Epithelial cell of alveolus of lung (primary cell): ENCODE data around the gene GRSF1. TPM values are rescaled to one million over a fixed set of nuclear protein-coding genes. Genes with fewer than 3 reads are reported as not detected.

Experiments used
- total RNA-seq: library from RNA; depleted of rRNA; stranded (reverse); fragments of >200 nt; gene quantifications from 2 replicates; pipeline ENCODE4 v1.2.1, GENCODE V29; 2015

GRSF1 gene, protein sequence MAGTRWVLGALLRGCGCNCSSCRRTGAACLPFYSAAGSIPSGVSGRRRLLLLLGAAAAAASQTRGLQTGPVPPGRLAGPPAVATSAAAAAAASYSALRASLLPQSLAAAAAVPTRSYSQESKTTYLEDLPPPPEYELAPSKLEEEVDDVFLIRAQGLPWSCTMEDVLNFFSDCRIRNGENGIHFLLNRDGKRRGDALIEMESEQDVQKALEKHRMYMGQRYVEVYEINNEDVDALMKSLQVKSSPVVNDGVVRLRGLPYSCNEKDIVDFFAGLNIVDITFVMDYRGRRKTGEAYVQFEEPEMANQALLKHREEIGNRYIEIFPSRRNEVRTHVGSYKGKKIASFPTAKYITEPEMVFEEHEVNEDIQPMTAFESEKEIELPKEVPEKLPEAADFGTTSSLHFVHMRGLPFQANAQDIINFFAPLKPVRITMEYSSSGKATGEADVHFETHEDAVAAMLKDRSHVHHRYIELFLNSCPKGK
- total RNA-seq, result 69.7 and 79.9 TPM in 2 replicates

DNA sequence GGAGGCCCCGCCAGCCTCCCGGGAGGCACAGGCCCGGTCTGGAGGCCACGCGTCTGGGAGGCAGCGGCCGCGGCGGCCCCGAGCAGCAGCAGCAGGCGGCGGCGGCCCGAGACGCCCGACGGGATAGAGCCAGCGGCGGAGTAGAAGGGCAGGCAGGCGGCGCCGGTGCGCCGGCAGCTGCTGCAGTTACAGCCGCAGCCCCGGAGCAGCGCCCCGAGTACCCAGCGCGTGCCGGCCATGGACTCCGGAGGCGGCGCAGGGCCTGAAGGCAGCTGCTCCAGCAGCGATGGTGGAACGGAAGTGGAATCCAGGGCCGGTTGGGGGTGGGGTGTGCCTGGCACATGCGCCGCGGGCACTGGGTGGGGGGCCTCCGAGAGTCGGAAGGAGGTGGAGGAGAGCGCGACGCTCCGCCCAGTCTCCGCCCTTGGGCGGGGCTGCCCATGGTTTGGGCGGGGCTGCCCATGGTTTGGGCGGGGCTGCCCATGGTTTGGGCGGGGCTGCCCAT is at the start of gene GRSF1:
TSS of gene GRSF1 (minus strand) at position 302 of the 505 bp plus-strand sequence. CDS start at position 239, 63 bp downstream.

Other genes starting within 250 kb of the GRSF1 start
- gene AMBN, start 247.6 kb downstream of the GRSF1 start, total RNA-seq, result not detected in 2 replicates
- not detected in 2 replicates for gene ENAM, start 211.1 kb downstream of the GRSF1 start, total RNA-seq
- 1.3 TPM in 1 of 2 replicates, not detected in the other for gene JCHAIN, start 173.4 kb downstream of the GRSF1 start, total RNA-seq
- gene UTP3, start 151.4 kb downstream of the GRSF1 start, total RNA-seq, result 16.3 and 18.0 TPM in 2 replicates
- gene RUFY3, start 117.9 kb downstream of the GRSF1 start, total RNA-seq, result 16.3 and 29.9 TPM in 2 replicates
- 10.9 and 15.1 TPM in 2 replicates for gene MOB1B, start 62.5 kb upstream of the GRSF1 start, total RNA-seq
- gene DCK, start 153.8 kb upstream of the GRSF1 start, total RNA-seq, result 20.7 and 22.7 TPM in 2 replicates